NCI-H1436 treated with DMSO at 0.1 percent for 48 hours (cell line): Measurements from ENCODE around the gene ZFPM1.
A peak's percentile ranks its signal among the peaks of the same experiment; 100 is the strongest.

Experiments
- DNase-seq: peaks from one replicate; lab custom pipeline; 2025; lab: John Stamatoyannopoulos, UW

The ZFPM1 gene

DNA sequence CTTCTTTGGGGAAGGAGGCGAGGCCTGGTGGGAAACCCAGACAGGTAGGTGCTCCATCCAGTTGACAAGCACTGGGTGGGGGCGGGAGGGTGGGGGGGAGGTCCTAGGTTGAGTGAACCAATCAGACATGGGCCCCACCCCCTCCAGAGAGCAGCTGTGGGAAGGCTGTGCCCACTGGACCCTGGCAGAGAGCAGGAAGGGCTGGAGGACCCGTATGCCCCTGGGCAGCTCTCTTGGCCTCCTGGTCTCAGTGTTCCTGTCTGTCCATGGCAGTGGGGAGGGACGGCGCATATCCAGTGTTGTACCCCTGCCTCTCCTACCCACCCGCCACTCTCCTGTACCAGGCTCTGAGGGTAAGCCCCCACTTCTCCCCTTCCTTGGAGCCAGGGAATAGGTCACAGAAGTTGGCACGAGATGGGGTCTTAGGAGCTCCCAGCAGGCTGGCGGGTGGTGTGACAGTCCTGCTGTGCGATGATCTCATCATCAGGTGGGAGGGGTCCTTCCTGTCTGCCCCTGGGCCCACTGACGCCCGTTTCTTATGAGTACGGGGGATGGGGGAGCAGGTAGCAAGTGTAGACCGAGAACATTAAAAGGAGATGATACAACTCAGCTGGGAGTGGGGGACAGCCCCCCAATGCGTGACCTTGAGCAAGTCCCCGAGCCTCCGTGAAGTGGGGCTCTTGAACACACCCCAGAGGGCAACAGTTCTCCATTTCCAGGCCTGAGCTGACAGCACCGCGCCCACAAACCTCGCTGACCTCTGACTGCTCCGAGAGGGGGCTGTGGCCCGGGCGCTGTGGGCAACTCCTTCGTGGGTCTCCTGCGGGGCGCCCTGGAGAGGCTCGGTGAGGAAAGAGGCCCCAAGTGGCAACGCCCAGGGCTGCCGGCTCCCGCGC lies 1.2 kb upstream of the ZFPM1 start:
- DNase-seq, result no peak

DNA sequence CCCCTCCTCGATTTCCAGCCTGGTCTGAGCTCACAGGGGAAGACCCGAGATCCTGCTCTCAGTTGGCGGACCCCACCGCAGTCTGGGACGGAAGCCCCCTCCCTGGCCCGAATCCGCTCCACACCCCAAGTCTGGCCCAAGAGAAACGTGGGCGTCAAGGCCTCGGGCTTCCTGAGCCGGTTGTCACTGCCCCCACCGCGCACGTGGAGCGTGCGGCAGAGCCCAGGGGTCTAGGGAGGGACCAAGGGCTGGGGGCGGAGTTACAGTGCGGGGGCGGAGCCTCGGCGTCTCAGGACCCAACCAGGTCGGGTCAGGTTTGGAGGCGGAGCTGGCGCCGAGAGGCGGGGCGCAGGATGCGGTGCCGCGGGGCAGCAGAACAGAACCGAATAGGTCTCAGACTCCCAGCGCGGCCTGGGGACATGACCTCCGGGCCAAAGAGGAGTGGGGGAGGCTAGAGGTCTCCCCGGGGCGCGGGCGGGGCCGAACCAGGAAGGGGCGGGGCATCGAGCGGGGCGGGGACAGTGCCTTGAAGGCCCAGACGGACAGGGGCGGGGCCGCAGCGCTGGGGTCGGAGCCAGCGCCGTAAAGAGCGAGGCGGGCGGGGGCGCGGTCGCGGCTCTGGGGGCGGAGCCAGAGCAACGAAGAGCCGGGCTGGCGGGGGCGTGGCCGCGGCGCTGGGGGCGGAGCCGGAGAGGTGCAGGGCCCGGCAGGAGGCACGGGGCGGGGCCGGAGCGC lies 431 bp upstream of the ZFPM1 start:
- DNase-seq, result peak; percentile 73

DNA sequence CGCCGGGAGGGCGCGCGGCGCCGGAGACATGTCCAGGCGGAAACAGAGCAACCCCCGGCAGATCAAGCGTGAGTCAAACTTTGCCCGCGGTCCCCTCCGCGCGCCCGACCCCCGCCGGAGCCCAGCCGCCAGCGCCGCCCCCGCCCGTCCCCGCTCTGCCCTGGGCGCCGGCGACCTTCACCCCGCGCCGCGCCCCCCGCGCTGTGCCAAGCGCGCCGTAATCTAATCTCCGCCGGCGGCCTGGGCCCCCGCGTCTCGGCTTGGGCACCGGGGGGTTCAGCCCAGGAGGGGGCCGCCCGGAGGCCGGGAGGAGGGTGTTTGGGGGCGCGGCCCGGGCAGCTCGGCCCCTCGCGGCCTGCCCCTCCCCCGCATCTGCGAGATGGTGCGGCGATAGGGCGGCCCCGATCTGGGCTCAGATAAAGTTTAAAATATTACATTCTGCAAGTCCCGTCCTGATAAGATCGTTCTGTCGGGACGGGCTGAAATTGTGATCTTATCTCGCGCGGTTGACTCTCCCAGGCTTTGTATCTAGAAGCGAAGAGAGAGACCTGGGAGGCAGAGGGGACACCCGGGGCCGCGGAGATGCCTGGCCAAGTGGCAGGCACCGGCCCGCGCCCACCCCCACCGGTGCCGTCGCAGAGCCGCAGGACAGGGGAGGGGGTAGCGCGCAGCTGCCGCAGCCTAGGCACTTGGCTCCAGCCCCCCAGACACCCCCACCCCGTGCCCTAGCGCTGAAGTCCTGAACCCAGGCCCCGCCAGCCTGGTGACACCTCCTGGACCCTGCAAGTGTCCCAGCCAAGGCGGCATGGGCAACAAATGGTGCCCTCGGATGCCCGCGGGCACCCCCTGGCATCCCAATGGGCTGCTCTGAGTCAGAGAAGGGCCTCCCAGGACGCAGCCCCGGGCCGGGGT lies 787 bp downstream of the ZFPM1 start:
- DNase-seq, result no peak

DNA sequence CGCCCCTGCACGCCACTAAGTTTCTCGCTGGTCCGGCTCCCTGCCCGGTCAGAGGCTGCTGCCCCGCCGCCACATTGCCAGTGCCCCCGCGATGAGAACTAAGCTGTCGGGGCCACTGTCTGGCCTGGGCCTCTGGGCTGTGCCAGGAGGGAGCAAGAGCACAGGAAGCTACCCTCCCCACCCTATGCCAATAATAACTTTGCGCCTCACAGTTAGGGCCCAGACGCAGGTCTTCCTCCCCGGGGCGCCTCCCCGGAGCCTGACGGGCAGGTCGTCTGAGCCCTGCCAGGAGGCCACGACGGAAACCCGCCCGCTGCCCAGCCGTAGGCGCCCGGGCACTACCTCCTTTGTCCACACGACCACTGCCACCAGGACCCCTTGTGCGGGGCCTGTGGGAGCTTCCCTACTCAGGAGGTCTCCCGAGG lies 1.5 kb downstream of the ZFPM1 start:
- no peak for DNase-seq

DNA sequence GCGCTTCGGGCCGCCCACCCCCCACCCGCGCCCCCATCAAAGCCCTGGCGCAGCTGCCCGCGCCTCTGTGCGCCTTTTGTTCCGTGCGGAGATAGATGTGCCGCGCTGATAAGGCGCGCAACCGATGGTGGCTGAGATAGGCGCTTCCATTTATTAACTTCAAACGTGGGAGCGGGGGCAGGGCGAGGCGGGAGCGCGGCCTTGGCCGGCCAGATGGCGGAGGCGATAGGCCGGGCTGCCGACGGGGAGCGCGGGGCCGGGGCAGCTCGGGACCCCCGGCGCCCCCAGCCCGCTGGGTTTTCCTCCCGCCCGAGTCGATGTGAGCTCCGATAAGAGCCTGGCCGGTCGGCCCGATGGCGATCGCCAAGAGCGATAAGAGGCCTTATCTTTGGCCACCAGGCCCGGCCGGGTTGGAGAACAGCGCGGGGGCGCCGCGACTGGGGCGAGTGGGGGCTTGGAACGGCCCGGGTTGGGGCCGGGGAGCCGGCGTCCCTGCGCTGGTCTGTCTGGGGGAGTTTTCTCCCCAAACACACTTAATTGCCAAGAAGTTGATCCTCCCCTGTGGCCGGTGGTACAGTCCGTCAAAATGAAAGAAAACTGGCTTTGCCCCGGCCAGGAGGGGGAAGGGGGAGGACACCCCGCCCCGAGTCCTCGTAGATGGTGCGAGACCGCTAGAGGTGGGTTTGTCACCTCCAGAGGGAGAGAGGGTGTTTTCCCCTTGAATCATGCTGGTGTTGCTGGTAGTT lies 2.7 kb downstream of the ZFPM1 start:
- DNase-seq, result no peak

DNA sequence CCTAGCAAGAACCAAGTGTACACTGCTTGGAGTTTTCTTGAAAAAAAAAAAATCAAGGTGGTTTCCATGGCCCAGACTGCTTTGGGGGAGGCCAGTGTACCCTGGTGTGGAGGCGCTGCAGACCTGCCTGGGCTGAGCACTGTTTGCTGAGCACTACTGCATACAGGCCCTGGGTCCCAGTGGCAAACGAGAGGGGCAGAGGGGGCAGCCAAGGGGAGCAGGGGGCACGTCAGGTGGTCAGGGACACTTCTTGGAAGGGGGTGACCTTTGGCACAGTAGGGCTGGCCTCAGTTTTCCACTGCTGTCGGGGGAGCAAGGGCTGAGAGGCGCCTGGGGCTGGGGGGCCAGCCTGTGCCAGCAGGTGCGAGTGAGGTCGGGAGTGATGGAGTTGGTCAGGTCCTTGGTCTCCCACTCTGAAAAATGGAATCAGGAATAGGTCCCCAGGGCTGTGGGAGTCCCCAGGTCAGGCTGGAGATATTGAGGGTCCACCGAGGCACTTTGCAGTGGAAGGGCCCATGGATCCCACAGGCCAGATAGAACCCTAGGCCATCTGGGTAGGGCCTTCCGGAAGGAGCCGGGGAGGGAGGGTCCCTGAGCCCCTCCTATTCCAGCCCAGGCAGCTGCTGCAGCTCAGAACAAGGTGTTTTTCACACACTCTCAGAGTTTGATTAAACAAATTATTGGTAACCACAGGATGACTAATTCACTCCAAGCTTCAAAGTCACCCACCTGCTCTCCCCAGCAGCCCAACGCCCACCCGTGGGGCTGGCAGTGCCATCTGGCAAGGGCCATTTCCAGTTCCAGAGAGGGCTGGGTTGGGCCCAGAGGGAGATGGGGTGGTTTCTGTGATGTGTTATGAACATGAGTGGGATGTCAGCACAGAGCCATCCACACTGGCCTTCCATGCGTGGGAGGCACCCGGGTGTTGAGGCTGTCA lies 3.5 kb downstream of the ZFPM1 start:
- no peak for DNase-seq

DNA sequence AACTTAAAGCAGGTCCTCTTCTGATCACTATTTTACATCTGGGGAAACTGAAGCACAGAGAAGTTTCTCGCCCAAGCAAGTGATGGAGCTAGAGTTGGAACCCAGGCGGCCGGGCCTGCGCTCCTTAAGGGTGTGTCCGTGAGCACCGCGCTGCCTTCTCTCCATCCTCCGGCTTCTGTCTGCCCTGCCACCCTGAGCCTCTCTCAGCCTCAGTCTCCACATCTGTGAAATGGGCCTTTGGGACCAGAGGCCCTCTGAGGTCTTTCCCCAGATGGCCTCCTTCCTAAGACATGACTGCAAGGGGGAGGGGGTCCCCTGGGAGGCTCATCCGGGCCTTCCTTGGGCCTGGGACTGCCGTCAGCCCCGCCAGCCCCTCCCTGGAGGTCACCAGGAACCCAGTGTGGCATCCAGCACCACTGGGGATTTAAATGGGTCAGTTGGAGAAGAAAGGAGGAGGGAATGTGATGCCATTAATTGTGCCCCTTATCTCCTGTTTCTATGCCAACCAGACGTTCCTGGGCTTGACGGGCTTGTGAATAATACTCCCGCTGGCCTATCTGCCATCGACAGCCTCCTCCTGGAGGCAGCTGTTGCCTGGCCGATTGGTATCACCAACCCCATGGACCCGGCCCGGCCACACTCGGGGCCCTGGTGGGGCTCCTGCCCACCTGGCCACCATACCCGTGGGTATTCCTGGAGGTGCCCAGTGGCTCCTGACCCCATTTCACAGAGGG lies 5.1 kb downstream of the ZFPM1 start:
- no peak for DNase-seq

DNA sequence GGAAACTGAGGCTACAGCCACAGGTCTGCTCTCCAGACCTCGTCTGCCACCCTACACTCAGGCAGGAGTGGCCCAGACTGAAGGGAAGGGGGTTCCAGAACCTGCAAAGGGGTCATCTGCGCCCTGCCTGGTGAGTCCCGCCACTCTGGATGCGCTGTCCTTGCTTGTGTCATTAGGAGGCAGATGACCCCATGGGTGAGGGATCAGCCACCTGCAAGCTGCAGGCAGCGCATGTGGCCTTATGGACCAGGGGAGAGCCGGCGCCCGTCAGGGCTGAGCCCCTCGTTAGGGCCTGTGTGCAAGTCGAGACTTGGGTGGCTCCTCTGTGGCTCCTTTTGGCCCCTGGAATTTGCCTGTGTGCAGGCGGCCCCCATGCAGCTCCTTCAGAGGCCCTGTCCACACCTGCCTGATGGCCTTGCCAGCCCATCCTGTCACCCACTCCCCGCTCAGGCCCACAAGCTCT lies 5.7 kb downstream of the ZFPM1 start:
- no peak for DNase-seq

DNA sequence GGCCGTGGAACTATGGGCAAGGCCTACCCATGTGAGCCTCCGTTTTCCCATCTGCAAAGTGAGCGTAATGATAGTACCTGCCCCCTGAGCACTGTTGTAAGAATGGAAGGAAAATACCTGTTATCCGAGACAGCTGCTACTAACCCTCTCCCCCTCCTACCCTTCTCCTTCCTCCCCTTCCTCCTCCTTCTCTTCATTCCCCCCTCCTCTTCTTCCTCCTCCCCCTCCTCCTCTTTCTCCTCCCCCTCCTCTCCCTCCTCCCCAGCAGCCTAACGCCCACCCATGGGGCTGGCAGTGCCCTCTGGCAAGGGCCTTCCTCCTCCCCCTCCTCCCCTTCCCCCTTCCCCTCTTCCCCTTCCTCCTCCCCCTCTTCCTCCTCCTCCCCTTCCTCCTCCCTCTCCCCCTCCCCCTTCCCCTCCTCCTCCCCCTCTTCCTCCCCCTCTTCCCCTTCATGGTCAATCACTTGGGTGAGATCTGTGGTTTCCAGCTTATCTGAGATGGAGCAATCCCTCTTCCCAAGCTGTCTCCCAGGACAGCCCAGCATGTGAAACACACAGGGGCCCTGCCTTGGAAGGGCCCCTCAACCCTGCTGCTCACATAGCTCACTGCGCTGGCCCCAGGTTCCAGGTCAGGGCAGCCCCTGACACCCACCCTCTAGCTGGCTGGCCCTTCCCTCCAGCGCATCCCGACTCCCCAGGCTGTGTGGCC lies 6.4 kb downstream of the ZFPM1 start:
- DNase-seq, result no peak

DNA sequence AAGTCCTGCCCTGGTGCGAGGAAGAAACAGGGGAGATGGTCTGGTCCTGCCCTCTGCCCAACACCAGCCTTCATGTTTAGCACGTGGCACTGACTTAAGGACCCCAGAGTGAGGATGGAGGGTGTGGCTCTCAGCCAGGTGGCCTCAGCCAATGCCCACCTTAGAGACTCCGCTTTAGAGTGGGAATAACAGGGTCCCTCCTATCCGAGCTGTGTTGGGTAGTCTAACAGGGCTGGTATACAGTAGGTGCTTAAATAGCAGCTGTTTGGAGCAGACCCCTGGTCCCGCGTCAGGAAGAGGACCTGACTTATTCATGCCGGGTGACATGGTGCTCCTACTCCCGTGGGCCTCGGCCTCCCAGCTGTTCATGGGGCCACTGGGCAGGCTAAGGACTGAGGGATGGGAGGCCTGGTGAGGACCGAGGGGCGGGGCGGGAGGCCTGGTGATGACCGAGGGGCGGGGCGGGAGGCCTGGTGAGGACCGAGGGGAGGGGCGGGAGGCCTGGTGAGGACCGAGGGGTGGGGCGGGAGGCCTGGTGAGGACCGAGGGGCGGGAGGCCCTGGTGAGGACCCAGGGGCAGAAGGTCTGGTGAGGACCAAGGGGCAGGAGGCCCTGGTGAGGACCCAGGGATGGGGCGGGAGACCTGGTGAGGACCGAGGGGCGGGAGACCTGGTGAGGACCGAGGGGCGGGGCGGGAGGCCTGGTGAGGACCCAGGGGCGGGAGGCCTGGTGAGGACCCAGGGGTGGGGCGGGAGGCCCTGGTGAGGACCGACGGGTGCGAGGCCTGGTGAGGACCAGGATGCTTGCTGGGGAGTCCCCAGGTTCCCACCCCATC lies 7.6 kb downstream of the ZFPM1 start:
- no peak for DNase-seq

DNA sequence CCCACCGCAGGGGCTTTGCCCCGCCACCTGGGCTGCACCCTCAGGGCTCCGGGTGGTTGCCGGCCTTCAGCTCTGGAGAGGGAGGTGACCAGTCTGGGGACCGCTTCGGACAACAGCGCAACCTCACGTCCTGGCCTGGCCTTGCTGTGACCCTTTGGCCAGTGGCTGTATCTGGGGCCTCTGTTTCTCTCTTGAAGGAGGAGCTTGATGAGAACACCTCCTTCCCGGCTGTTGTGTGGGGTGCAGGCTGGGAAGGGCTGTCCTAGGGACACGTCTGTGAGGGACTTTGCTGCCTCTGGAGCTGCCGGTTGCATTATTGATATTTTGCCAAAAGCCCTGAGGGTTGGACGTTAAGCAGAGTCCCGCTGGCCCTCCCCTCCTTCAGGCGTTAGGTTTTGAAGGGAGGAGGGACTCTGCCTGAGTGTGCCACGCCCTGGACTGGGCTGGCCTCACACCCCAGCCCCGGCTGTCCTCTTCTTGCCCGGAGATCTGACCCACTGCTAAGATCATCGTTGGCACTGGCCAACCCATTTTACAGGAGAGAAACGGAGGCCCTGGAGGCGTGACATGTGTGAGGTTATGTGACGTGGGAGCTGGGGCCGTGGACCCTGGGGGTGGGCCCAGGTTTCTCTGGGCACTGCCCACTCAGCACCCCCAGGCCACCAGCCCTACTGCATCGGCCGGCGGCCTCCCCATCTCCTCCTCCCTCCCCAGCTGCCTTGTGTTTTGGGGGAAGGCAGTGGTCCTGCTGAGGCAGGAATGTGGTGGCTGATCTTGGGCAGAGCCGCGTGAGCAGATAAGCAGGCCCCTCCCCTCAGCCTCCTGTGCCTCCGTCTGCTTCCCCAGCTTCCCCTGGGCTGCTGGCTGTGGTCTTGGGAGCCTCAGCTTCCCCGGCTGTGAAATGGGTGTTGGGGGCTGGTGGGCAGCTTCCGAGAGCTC lies 8.5 kb downstream of the ZFPM1 start:
- no peak for DNase-seq

DNA sequence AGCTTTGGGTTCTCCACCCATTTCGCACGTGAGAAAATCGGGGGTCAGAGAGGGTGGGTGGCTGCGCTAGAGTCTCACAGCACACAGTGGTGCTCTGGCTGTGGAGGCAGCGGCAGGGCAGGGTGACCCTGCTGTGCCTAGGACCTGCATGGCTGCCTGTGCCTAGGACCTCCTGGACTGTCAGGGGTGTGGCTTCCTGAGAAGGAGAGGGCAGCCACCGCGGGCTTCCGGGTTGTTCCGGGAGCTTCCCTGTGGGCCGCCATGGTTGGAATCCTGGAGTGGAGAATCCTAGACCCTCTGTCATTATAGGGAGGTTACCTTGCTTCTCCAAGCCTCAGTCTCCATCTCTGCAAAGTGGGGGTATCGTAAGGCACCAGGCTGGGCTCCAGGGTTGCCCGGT lies 9.3 kb downstream of the ZFPM1 start:
- DNase-seq, result no peak

DNA sequence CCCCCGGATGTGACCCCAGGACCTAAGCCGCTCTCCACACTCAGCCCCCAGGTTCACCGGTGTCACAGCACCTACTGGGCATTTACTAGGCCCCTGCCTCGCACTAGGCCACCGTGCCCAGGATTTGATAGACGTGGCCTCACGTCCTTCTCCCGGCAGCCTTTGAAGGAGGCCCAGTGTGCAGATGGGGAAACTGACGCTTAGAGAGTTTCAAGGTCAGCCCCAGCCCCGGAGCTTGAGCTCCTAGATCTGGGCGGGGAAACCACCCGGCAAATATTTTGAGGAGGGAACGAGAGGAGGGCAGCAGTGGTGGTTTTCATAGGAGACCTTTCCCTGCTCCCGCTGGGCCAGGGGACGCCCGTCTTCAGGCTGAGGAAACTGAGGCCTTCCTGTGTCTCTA lies 10.3 kb downstream of the ZFPM1 start:
- DNase-seq, result no peak

DNA sequence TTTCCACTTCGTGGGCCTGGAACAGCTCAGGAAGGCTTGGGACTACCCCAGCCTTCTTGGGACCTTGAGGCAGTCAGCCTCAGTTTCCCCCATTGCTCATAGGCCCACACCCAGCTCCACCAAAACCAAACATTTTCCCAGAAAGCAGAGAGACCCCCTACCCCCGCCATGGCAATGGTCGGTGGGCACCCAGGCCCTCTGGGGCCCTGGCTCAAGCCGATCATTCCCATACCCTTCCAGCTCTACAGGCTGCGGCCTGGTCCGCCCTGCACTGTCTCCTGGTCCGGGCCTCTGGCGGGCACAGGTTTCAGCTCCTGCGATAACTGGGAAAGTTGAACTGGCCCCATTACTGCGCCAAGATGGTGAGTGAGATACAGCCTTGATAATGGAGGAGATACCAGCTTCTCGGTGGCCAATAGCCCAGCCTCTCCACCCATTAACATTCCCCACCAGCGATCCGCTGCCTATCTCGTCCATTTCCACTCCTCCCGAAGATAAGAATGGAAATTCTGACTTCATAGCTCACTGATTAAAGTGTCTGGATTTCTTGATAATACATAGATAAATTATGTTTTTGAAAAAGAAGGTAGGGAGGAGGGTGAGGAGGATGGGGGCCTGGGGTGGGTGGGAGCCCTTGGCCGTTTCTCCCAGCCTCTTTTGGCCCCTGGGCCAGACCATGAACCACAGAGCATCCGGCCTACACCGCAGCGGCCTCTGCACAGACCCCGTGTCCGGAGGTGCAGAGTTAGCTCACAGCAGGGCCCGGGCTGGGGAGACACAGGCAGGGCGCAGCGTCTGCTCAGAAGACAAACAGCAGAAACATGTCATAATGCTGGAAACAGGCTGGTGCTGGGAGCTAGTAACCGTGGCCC lies 11.6 kb downstream of the ZFPM1 start:
- no peak for DNase-seq

DNA sequence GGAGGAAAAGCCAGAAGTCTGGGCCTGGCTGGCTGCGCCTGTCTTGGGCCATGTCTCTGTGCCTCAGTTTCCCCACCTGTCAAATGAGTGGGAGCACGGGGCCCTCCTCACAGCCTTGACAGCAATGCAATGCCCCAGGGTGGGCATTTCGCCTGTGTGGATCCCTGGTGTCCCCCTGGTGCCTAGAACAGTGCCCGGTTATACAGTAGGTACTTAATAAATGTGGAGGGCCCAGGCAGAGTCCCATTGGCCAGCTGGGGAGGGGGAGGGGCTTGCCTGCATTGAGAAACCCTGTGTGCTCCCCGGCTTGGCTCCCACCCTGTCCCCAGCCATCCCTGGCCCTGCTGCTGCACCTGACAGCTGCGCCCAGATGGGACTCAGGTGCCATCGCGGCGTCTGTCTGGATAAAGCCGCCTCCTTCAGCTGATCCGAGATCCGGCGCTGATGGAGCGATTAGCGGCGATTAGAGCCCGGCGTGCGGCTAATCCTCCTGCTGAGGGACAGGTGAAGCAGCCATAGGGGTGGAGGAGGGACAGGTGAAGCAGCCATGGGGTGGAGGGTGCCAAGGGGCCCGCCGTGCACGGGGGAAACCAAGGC lies 12.4 kb downstream of the ZFPM1 start:
- DNase-seq, result no peak
